Activated T-helper 17 cell treated with anti-CD3 and anti-CD28 coated beads, Interleukin-2, amount 50 U/mL, for 72 hours (primary cell): Measurements from ENCODE around the gene SMOC1. TPM values are rescaled to one million over a fixed set of nuclear protein-coding genes. Genes with fewer than 3 reads are reported as not detected.

Experiments
- ATAC-seq: fragments of 150-1000 bp; cut with Tn5 transposase; replicated peaks from 2 replicates; pipeline ENCODE4 v1.10.0; 2021; ENCODE audit warnings: mild to moderate bottlenecking, moderate library complexity
- H3K27ac Mint-ChIP-seq: one replicate; pipeline ENCODE4 v1.8.0; 2022; ENCODE audit warnings: mixed read lengths
- H3K27me3 Mint-ChIP-seq: one replicate; pipeline ENCODE4 v1.8.0; 2022; ENCODE audit warnings: mixed read lengths
- H3K36me3 Mint-ChIP-seq: one replicate; pipeline ENCODE4 v1.8.0; 2022; ENCODE audit warnings: low read depth, mild to moderate bottlenecking, mixed read lengths
- H3K4me1 Mint-ChIP-seq: one replicate; pipeline ENCODE4 v1.8.0; 2022; ENCODE audit warnings: mixed read lengths
- H3K4me3 Mint-ChIP-seq: one replicate; pipeline ENCODE4 v1.8.0; 2022; ENCODE audit warnings: mild to moderate bottlenecking, mixed read lengths
- H3K9me3 Mint-ChIP-seq: one replicate; pipeline ENCODE4 v1.8.0; 2022; ENCODE audit warnings: mixed read lengths
- total RNA-seq, 2 donors: library from RNA; stranded (reverse); gene quantifications; one replicate each; pipeline ENCODE4 v1.2.3, GENCODE V29; 2022

The SMOC1 gene
- not detected for total RNA-seq

- Mint-ChIP-seq H3K27ac (no peak within 1 kb of the TSS), H3K27me3 (peaks cover 37% of the 10 kb centered on the region), H3K4me3 (no peak within 1 kb of the TSS), H3K36me3 (no peaks in the 10 kb centered on the region), H3K9me3 (no peaks in the 10 kb centered on the region), H3K4me1 (no peaks in the 10 kb centered on the region)
- ATAC-seq = no peak
These were observed at the start of gene SMOC1 for GRCh38 chr14:69879175-69880043. Gene SMOC1 (plus strand): TSS chr14:69879416. CDS start chr14:69879679, 263 bp downstream.

GRCh38 chr14:69838881-69839416 lies 40.3 kb upstream of the SMOC1 start:
- H3K27ac Mint-ChIP-seq = no peak overlapping the region
- no peak for ATAC-seq
- peaks cover 4% of the 10 kb centered on the region for H3K27me3 Mint-ChIP-seq

GRCh38 chr14:69839661-69840060 lies 39.6 kb upstream of the SMOC1 start:
- Mint-ChIP-seq H3K4me1 (no peaks in the 10 kb centered on the region), H3K27me3 (peaks cover 4% of the 10 kb centered on the region), H3K27ac (no peak overlapping the region), H3K36me3 (no peaks in the 10 kb centered on the region), H3K9me3 (no peaks in the 10 kb centered on the region), H3K4me3 (no peak overlapping the region)
- ATAC-seq = no peak

More at GRCh38 chr14:69838881-69839416, 40.3 kb upstream of the SMOC1 start:
- Mint-ChIP-seq H3K9me3 (no peaks in the 10 kb centered on the region), H3K4me1 (no peaks in the 10 kb centered on the region), H3K36me3 (no peaks in the 10 kb centered on the region), H3K4me3 (no peak overlapping the region)

- Mint-ChIP-seq H3K36me3 (no peaks in the 10 kb centered on the region), H3K9me3 (no peaks in the 10 kb centered on the region), H3K27me3 (peaks cover 7% of the 10 kb centered on the region), H3K4me3 (no peak overlapping the region), H3K27ac (no peak overlapping the region), H3K4me1 (no peaks in the 10 kb centered on the region)
- no peak for ATAC-seq
These were observed 37.6 kb upstream of the SMOC1 start for GRCh38 chr14:69841656-69842055.

- no peak for ATAC-seq
- H3K9me3 Mint-ChIP-seq = no peaks in the 10 kb centered on the region
- no peaks in the 10 kb centered on the region for H3K36me3 Mint-ChIP-seq
- no peak overlapping the region for H3K4me3 Mint-ChIP-seq
- peaks cover 9% of the 10 kb centered on the region for H3K27me3 Mint-ChIP-seq
- no peaks in the 10 kb centered on the region for H3K4me1 Mint-ChIP-seq
- H3K27ac Mint-ChIP-seq = no peak overlapping the region
These were observed 36.4 kb upstream of the SMOC1 start for GRCh38 chr14:69842686-69843420.

GRCh38 chr14:69844171-69844570 lies 35.0 kb upstream of the SMOC1 start:
- Mint-ChIP-seq H3K9me3 (no peaks in the 10 kb centered on the region), H3K36me3 (no peaks in the 10 kb centered on the region), H3K4me3 (no peak overlapping the region), H3K4me1 (no peaks in the 10 kb centered on the region), H3K27ac (no peak overlapping the region), H3K27me3 (peaks cover 9% of the 10 kb centered on the region)
- no peak for ATAC-seq

GRCh38 chr14:69845050-69845581 lies 34.1 kb upstream of the SMOC1 start:
- Mint-ChIP-seq H3K4me3 (no peak overlapping the region), H3K27me3 (peaks cover 12% of the 10 kb centered on the region), H3K36me3 (no peaks in the 10 kb centered on the region), H3K4me1 (no peaks in the 10 kb centered on the region), H3K9me3 (no peaks in the 10 kb centered on the region), H3K27ac (no peak overlapping the region)
- no peak for ATAC-seq

- Mint-ChIP-seq H3K36me3 (no peaks in the 10 kb centered on the region), H3K4me1 (no peaks in the 10 kb centered on the region), H3K27ac (no peak overlapping the region), H3K9me3 (no peaks in the 10 kb centered on the region), H3K4me3 (no peak overlapping the region), H3K27me3 (peaks cover 12% of the 10 kb centered on the region)
- ATAC-seq = no peak
These were observed 33.4 kb upstream of the SMOC1 start for GRCh38 chr14:69845787-69846186.

- H3K4me1 Mint-ChIP-seq = no peaks in the 10 kb centered on the region
- no peak overlapping the region for H3K27ac Mint-ChIP-seq
- no peaks in the 10 kb centered on the region for H3K36me3 Mint-ChIP-seq
- no peak for ATAC-seq
- H3K27me3 Mint-ChIP-seq = peaks cover 12% of the 10 kb centered on the region
- no peak overlapping the region for H3K4me3 Mint-ChIP-seq
- no peaks in the 10 kb centered on the region for H3K9me3 Mint-ChIP-seq
These were observed 31.1 kb upstream of the SMOC1 start for GRCh38 chr14:69848156-69848555.

- Mint-ChIP-seq H3K9me3 (no peaks in the 10 kb centered on the region), H3K27ac (no peak overlapping the region), H3K4me1 (no peaks in the 10 kb centered on the region), H3K27me3 (peaks cover 12% of the 10 kb centered on the region), H3K4me3 (no peak overlapping the region), H3K36me3 (no peaks in the 10 kb centered on the region)
- ATAC-seq = no peak
These were observed 30.3 kb upstream of the SMOC1 start for GRCh38 chr14:69848903-69849391.

- Mint-ChIP-seq H3K27me3 (peaks cover 13% of the 10 kb centered on the region), H3K36me3 (no peaks in the 10 kb centered on the region)
These were observed 29.0 kb upstream of the SMOC1 start for GRCh38 chr14:69850086-69850735.

GRCh38 chr14:69850736-69851112 lies 28.5 kb upstream of the SMOC1 start:
- H3K4me1 Mint-ChIP-seq = no peaks in the 10 kb centered on the region
- no peaks in the 10 kb centered on the region for H3K36me3 Mint-ChIP-seq
- no peak for ATAC-seq
- no peaks in the 10 kb centered on the region for H3K9me3 Mint-ChIP-seq
- no peak overlapping the region for H3K27ac Mint-ChIP-seq
- H3K27me3 Mint-ChIP-seq = peaks cover 10% of the 10 kb centered on the region
- H3K4me3 Mint-ChIP-seq = no peak overlapping the region

More at GRCh38 chr14:69850086-69850735, 29.0 kb upstream of the SMOC1 start:
- Mint-ChIP-seq H3K9me3 (no peaks in the 10 kb centered on the region), H3K27ac (no peak overlapping the region), H3K4me1 (no peaks in the 10 kb centered on the region), H3K4me3 (no peak overlapping the region)
- no peak for ATAC-seq

- no peaks in the 10 kb centered on the region for H3K4me1 Mint-ChIP-seq
- no peaks in the 10 kb centered on the region for H3K9me3 Mint-ChIP-seq
- H3K4me3 Mint-ChIP-seq = no peak overlapping the region
- no peaks in the 10 kb centered on the region for H3K36me3 Mint-ChIP-seq
- H3K27me3 Mint-ChIP-seq = peaks cover 16% of the 10 kb centered on the region
- no peak overlapping the region for H3K27ac Mint-ChIP-seq
- ATAC-seq = no peak
These were observed 26.5 kb upstream of the SMOC1 start for GRCh38 chr14:69852531-69853321.
